GM12878 (cell line): ENCODE results near the gene FOXP4. TPM values are rescaled to one million over a fixed set of nuclear protein-coding genes. Genes with fewer than 3 reads are reported as not detected.

ENCODE experiments used
- ATAC-seq: fragments of 200-7000 bp; cut with Tn5 transposase; 3 replicates; pipeline ENCODE4 v1.9.1; 2020; ENCODE audit warnings: mild to moderate bottlenecking, moderate library complexity
- BruUV-seq: library from RNA; stranded (reverse); fragments of 400-500 nt; replicated peaks from 2 replicates; lab custom pipeline; 2021; lab: Mats Ljungman, UMichigan
- CTCF ChIA-PET: fragments of 300-600 bp; sonication (Branson Sonifier 250); formaldehyde crosslinking; extraction: SDS; loops from one replicate; lab custom pipeline; 2021; ENCODE audit warnings: inconsistent platforms; lab: Yijun Ruan, JAX
- POLR2A ChIA-PET: fragments of 350-600 bp; formaldehyde crosslinking; extraction: SDS; loops from one replicate; lab custom pipeline; 2021; ENCODE audit warnings: inconsistent platforms; lab: Charles Lee
- RAD21 ChIA-PET: fragments of 300-600 bp; sonication (Branson Sonifier 250); formaldehyde crosslinking; loops from one replicate; lab custom pipeline; 2023; ENCODE audit warnings: antibody characterized with exemption; ENCODE audit not compliant: unreplicated experiment; lab: Charles Lee
- SMC1A ChIA-PET: fragments of 300-600 bp; sonication (Branson Sonifier 250); formaldehyde crosslinking; loops from one replicate; lab custom pipeline; 2023; ENCODE audit not compliant: unreplicated experiment, uncharacterized antibody; lab: Charles Lee
- DNase-seq: peaks from one replicate; pipeline ENCODE4 v3.0.0-alpha.2; 2011; ENCODE audit warnings: low read depth, low spot score
- FAIRE-seq: peaks from 3 replicates; lab custom pipeline; 2011; peaks lifted over from hg19 to GRCh38; lab: Jason Lieb, UNC
- H2AFZ ChIP-seq: 2 replicates; pipeline ENCODE4 v1.6.0; 2011; ENCODE audit warnings: low read depth, low read length, control low read depth; ENCODE audit not compliant: control insufficient read depth
- H3K27ac ChIP-seq: 2 replicates; pipeline ENCODE4 v1.5.1; 2011; ENCODE audit warnings: control low read depth; ENCODE audit not compliant: control insufficient read depth, insufficient read depth
- H3K27me3 ChIP-seq, 2 experiments: replicated peaks in 1 of 2; 2 replicates each; pipeline versions ENCODE4 v1.6.0 to v1.6.1; 2011; ENCODE audit warnings: low read length in 1 of 2; ENCODE audit not compliant: control insufficient read depth in 2 of 2, insufficient read depth in 2 of 2
- H3K36me3 ChIP-seq, 2 experiments: 2 replicates each; pipeline ENCODE4 v1.5.1; 2011; ENCODE audit warnings: low read length in 1 of 2; ENCODE audit not compliant: control insufficient read depth in 2 of 2, insufficient read depth in 2 of 2
- H3K4me1 ChIP-seq: 2 replicates; pipeline ENCODE4 v1.6.1; 2011; ENCODE audit warnings: mild to moderate bottlenecking, low read length, moderate library complexity, mixed read lengths; ENCODE audit not compliant: control insufficient read depth, insufficient read depth
- H3K4me2 ChIP-seq: 2 replicates; pipeline ENCODE4 v1.6.0; 2011; ENCODE audit warnings: control low read depth; ENCODE audit not compliant: control insufficient read depth, insufficient read depth
- H3K4me3 ChIP-seq: fragments of 200-600 bp; sonication (generic); 2 replicates; pipeline ENCODE4 v1.5.1; 2016
- H3K79me2 ChIP-seq: 2 replicates; pipeline ENCODE4 v1.6.0; 2011; ENCODE audit warnings: low read length; ENCODE audit not compliant: control insufficient read depth, insufficient read depth
- H3K9ac ChIP-seq: 2 replicates; pipeline ENCODE4 v1.8.0; 2011; ENCODE audit warnings: low read length, control low read depth, mixed read lengths; ENCODE audit not compliant: control insufficient read depth, insufficient read depth
- H3K9me3 ChIP-seq: replicated peaks from 3 replicates; pipeline ENCODE4 v1.5.1; 2011; ENCODE audit warnings: mild to moderate bottlenecking, low read length; ENCODE audit not compliant: control insufficient read depth, insufficient read depth
- H4K20me1 ChIP-seq: 2 replicates; pipeline ENCODE4 v1.6.0; 2011; ENCODE audit not compliant: control insufficient read depth, insufficient read depth
- BMI1 ChIP-seq: fragments of 450-650 bp; IDR thresholded peaks from 2 replicates; pipeline ENCODE4 v1.6.1; 2016; ENCODE audit warnings: mild to moderate bottlenecking, moderate library complexity, borderline replicate concordance
- BRCA1 ChIP-seq: IDR thresholded peaks from 2 replicates; pipeline ENCODE4 v1.6.1; 2011; ENCODE audit warnings: low read depth, low read length, improper control_type of control experiment
- CHD2 ChIP-seq: IDR thresholded peaks from 2 replicates; pipeline ENCODE4 v1.6.1; 2011; ENCODE audit warnings: low read depth, low read length, improper control_type of control experiment, borderline replicate concordance
- EZH2 ChIP-seq: IDR thresholded peaks from 2 replicates; pipeline ENCODE4 v1.6.1; 2012; ENCODE audit warnings: low read depth, mild to moderate bottlenecking, control low read depth, inconsistent platforms, low read length, borderline replicate concordance; ENCODE audit not compliant: control insufficient read depth
- HDGF ChIP-seq: fragments of 450-650 bp; IDR thresholded peaks from 2 replicates; pipeline ENCODE4 v1.6.1; 2016; ENCODE audit warnings: antibody characterized with exemption
- IKZF1 ChIP-seq: fragments of 450-650 bp; conservative IDR thresholded peaks from 2 replicates; pipeline ENCODE4 v1.6.1; 2017; ENCODE audit warnings: antibody characterized with exemption, mild to moderate bottlenecking
- IRF5 ChIP-seq: fragments of 450-650 bp; IDR thresholded peaks from 2 replicates; pipeline ENCODE4 v1.6.1; 2017; ENCODE audit warnings: borderline replicate concordance
- RB1 ChIP-seq: fragments of 450-650 bp; formaldehyde crosslinking; IDR thresholded peaks from 2 replicates; pipeline ENCODE4 v1.6.1; 2017; ENCODE audit warnings: mild to moderate bottlenecking, borderline replicate concordance
- SMAD5 ChIP-seq: IDR thresholded peaks from 2 replicates; pipeline ENCODE4 v1.6.1; 2016; ENCODE audit warnings: antibody characterized with exemption, low read depth
- TCF12 ChIP-seq: IDR thresholded peaks from 2 replicates; pipeline ENCODE4 v1.6.1; 2011; ENCODE audit warnings: low read depth, mild to moderate bottlenecking, low read length
- ZNF24 ChIP-seq: fragments of 450-650 bp; IDR thresholded peaks from 2 replicates; pipeline ENCODE4 v1.6.1; 2017; ENCODE audit warnings: antibody characterized with exemption, mild to moderate bottlenecking
- ZSCAN29 ChIP-seq: fragments of 450-650 bp; IDR thresholded peaks from 2 replicates; pipeline ENCODE4 v1.6.1; 2017; ENCODE audit warnings: mild to moderate bottlenecking, moderate library complexity
- WGBS: methylation state at CpG from one replicate; pipeline ENCODE4 v1.1.6; 2016; ENCODE audit warnings: low lambda C conversion rate; ENCODE audit not compliant: insufficient replicate concordance, insufficient coverage; ENCODE audit errors: missing lambda C conversion rate; 5-methylcytosine and 5-hydroxymethylcytosine counted together
- in situ Hi-C: fragments of 300-500 bp; cut with MboI; formaldehyde crosslinking; loops from 9 replicates; pipeline ENCODE4 v1.14.3; 2018; ENCODE audit warnings: mixed read lengths
- intact Hi-C: fragments of 100-400 bp; cut with micrococcal nuclease; formaldehyde crosslinking; loops from one replicate; pipeline ENCODE4 v1.14.2; 2022; ENCODE audit not compliant: unreplicated experiment
- polyA plus RNA-seq, 11 experiments: library from polyadenylated mRNA; depleted of rRNA in 4 of 11; unstranded in 6 of 11; stranded (reverse) in 5 of 11; fragments of >200 nt; fragmentation: Nextera tagmentation in 4 of 11; fragmentation: Illumina TruSeq in 1 of 11; extraction: Ambion mirVana in 4 of 11; extraction: Trizol in 1 of 11; gene quantifications; 1 replicate in 1 of 11; 2 replicates in 10 of 11; pipeline versions ENCODE4 v1.2.1 to v1.2.3, GENCODE V29; 2011 to 2016; ENCODE audit warnings: inconsistent platforms in 2 of 11, missing spikeins in 2 of 11, low read depth in 1 of 11
- total RNA-seq, 4 experiments: library from RNA; depleted of rRNA in 3 of 4; stranded (reverse); fragments of >200 nt in 3 of 4; fragmentation: Illumina TruSeq in 1 of 4; extraction: Trizol in 1 of 4; gene quantifications; 2 replicates each; pipeline versions ENCODE4 v1.2.1 to v1.2.3, GENCODE V29; 2013 to 2021
- TF ChIP-seq, protein P1 (sequence below): fragments of 450-650 bp; formaldehyde crosslinking; IDR thresholded peaks from 2 replicates; pipeline ENCODE4 v1.4.0; 2020; ENCODE audit warnings: mild to moderate bottlenecking, moderate library complexity

FOXP4 gene
- total and polyA plus RNA-seq, 10 of the 15 experiments (the other 5 are each of a cell fraction or from before 2014, with no cell fraction given), result 0.31 to 46.1 (median 2.3) TPM

GRCh38 chr6:41649596-41649995 is 103.4 kb downstream of the FOXP4 start:
- WGBS, result 18% methylated on average over 10 of the region's 10 CpGs
- Histone ChIP-seq H3K9me3 (no peaks in the 10 kb centered on the region), H3K9ac (no peak overlapping the region), H3K4me2 (no peak overlapping the region), H3K4me3 (no peak overlapping the region), H2AFZ (no peak overlapping the region), H3K4me1 (no peaks in the 10 kb centered on the region), H4K20me1 (no peaks in the 10 kb centered on the region), H3K79me2 (no peaks in the 10 kb centered on the region), H3K27ac (no peak overlapping the region), H3K36me3 (no peaks in the 10 kb centered on the region), H3K27me3 (no peaks in the 10 kb centered on the region; a peak in 3 of 4 replicates)
- intact Hi-C loops, result no loop called here
- ChIA-PET CTCF (no interaction called here), POLR2A (interaction anchor here (0.7 kb wide), 1 partner anchor 122 kb away, joined by 3 read pairs; no protein-coding TSS in a partner anchor), SMC1A (no interaction called here), RAD21 (no interaction called here)
- ATAC-seq (no peak), FAIRE-seq (no peak), DNase-seq (no peak)
- no peak for TF ChIP-seq CHD2
- no peak for TF ChIP-seq ZNF24
- no peak for TF ChIP-seq IKZF1
- TF ChIP-seq IRF5, result no peak
- no peak for TF ChIP-seq TCF12
- TF ChIP-seq HDGF, result no peak
- TF ChIP-seq RB1, result no peak
- no peak for TF ChIP-seq SMAD5
- no peak for TF ChIP-seq BRCA1
- TF ChIP-seq ZSCAN29, result no peak
- no peak for TF ChIP-seq EZH2
- TF ChIP-seq, protein P1, sequence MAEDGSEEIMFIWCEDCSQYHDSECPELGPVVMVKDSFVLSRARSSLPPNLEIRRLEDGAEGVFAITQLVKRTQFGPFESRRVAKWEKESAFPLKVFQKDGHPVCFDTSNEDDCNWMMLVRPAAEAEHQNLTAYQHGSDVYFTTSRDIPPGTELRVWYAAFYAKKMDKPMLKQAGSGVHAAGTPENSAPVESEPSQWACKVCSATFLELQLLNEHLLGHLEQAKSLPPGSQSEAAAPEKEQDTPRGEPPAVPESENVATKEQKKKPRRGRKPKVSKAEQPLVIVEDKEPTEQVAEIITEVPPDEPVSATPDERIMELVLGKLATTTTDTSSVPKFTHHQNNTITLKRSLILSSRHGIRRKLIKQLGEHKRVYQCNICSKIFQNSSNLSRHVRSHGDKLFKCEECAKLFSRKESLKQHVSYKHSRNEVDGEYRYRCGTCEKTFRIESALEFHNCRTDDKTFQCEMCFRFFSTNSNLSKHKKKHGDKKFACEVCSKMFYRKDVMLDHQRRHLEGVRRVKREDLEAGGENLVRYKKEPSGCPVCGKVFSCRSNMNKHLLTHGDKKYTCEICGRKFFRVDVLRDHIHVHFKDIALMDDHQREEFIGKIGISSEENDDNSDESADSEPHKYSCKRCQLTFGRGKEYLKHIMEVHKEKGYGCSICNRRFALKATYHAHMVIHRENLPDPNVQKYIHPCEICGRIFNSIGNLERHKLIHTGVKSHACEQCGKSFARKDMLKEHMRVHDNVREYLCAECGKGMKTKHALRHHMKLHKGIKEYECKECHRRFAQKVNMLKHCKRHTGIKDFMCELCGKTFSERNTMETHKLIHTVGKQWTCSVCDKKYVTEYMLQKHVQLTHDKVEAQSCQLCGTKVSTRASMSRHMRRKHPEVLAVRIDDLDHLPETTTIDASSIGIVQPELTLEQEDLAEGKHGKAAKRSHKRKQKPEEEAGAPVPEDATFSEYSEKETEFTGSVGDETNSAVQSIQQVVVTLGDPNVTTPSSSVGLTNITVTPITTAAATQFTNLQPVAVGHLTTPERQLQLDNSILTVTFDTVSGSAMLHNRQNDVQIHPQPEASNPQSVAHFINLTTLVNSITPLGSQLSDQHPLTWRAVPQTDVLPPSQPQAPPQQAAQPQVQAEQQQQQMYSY (CRISPR knock-in tag), result no peak
- no peak for TF ChIP-seq BMI1
- no TSS peak for BruUV-seq
- in situ Hi-C loops, result no loop called here
